HAP-1 (cell line): ENCODE data around the gene DPEP2.
"Not testable (repeated sequence)": the region's sequence is repeated elsewhere in the genome, so short reads cannot be mapped to it uniquely, and the experiment has no call there.

ENCODE experiments used
- DNase-seq, 2 experiments: peaks; one replicate each; pipeline ENCODE4 v3.0.0-alpha.2; 2016 to 2020; ENCODE audit warnings: low spot score in 2 of 2
- H3K27me3 ChIP-seq: fragments of 250-450 bp; sonication (Bioruptor Pico); 2 replicates; pipeline ENCODE4 v1.5.1; 2020; ENCODE audit warnings: low read depth, mild to moderate bottlenecking, moderate library complexity
- H3K36me3 ChIP-seq: fragments of 250-450 bp; sonication (Bioruptor Pico); replicated peaks from 2 replicates; pipeline ENCODE4 v1.5.1; 2020; ENCODE audit warnings: mild to moderate bottlenecking
- H3K4me1 ChIP-seq: fragments of 250-450 bp; sonication (Bioruptor Pico); 2 replicates; pipeline ENCODE4 v1.5.1; 2020; ENCODE audit warnings: mild to moderate bottlenecking
- H3K4me3 ChIP-seq: fragments of 250-450 bp; sonication (Bioruptor Pico); 2 replicates; pipeline ENCODE4 v1.5.1; 2020; ENCODE audit warnings: mild to moderate bottlenecking, moderate library complexity
- H3K9me3 ChIP-seq: fragments of 250-450 bp; sonication (Bioruptor Pico); 2 replicates; pipeline ENCODE4 v1.5.1; 2020; ENCODE audit warnings: mild to moderate bottlenecking, moderate library complexity
- in situ Hi-C: fragments of 300-500 bp; cut with MboI; formaldehyde crosslinking; loops from 3 replicates; pipeline ENCODE4 v1.14.3; 2020; ENCODE audit warnings: low sequenced_read_pairs, inconsistent platforms, mixed read lengths

Gene DPEP2

GRCh38 chr16:67995423-67995822, 3.9 kb downstream of the DPEP2 start:
- in situ Hi-C loops, result no loop called here
- Histone ChIP-seq H3K27me3 (no peaks in the 10 kb centered on the region), H3K4me3 (no peak overlapping the region), H3K4me1 (peaks cover 9% of the 10 kb centered on the region), H3K36me3 (no peaks in the 10 kb centered on the region), H3K9me3 (no peaks in the 10 kb centered on the region)
- no peak for DNase-seq

GRCh38 chr16:67994040-67994408, 5.3 kb downstream of the DPEP2 start:
- H3K27me3 ChIP-seq, H3K9me3 ChIP-seq, H3K36me3 ChIP-seq, H3K4me3 ChIP-seq, DNase-seq, H3K4me1 ChIP-seq, in situ Hi-C loops: not testable (repeated sequence)

- Histone ChIP-seq H3K4me3 (no peak overlapping the region), H3K4me1 (peaks cover 9% of the 10 kb centered on the region), H3K9me3 (no peaks in the 10 kb centered on the region), H3K27me3 (no peaks in the 10 kb centered on the region), H3K36me3 (no peaks in the 10 kb centered on the region)
- in situ Hi-C loops, result no loop called here
- DNase-seq, result peak; percentile 74 to 89
Observed at GRCh38 chr16:67993207-67994039, 5.9 kb downstream of the DPEP2 start.

GRCh38 chr16:67992661-67993206, 6.5 kb downstream of the DPEP2 start:
- Histone ChIP-seq H3K27me3 (no peaks in the 10 kb centered on the region), H3K4me3 (no peak overlapping the region), H3K9me3 (no peaks in the 10 kb centered on the region), H3K36me3 (no peaks in the 10 kb centered on the region), H3K4me1 (peaks cover 9% of the 10 kb centered on the region)
- no peak for DNase-seq
- in situ Hi-C loops, result no loop called here

- peaks cover 9% of the 10 kb centered on the region for H3K4me1 ChIP-seq
Observed at GRCh38 chr16:67990018-67990386, 9.3 kb downstream of the DPEP2 start.

GRCh38 chr16:67989322-67990017, 9.8 kb downstream of the DPEP2 start:
- no peaks in the 10 kb centered on the region for H3K36me3 ChIP-seq

More at GRCh38 chr16:67990018-67990386, 9.3 kb downstream of the DPEP2 start:
- Histone ChIP-seq H3K9me3 (no peaks in the 10 kb centered on the region), H3K27me3 (no peaks in the 10 kb centered on the region), H3K4me3 (no peak overlapping the region), H3K36me3 (no peaks in the 10 kb centered on the region)
- no peak for DNase-seq
- in situ Hi-C loops, result no loop called here

GRCh38 chr16:67988675-67989074, 10.6 kb downstream of the DPEP2 start:
- Histone ChIP-seq H3K9me3 (no peaks in the 10 kb centered on the region), H3K4me1 (peaks cover 9% of the 10 kb centered on the region), H3K27me3 (no peaks in the 10 kb centered on the region), H3K36me3 (no peaks in the 10 kb centered on the region), H3K4me3 (no peak overlapping the region)
- DNase-seq, result no peak
- in situ Hi-C loops, result no loop called here

More at GRCh38 chr16:67989322-67990017, 9.8 kb downstream of the DPEP2 start:
- no peaks in the 10 kb centered on the region for H3K27me3 ChIP-seq
- no peaks in the 10 kb centered on the region for H3K9me3 ChIP-seq
- no peak overlapping the region for H3K4me3 ChIP-seq
- H3K4me1 ChIP-seq, result peaks cover 9% of the 10 kb centered on the region
- in situ Hi-C loops, result no loop called here
- DNase-seq, result no peak

GRCh38 chr16:67987460-67988160, 11.7 kb downstream of the DPEP2 start:
- in situ Hi-C loops, result no loop called here
- no peaks in the 10 kb centered on the region for H3K4me1 ChIP-seq
- no peaks in the 10 kb centered on the region for H3K9me3 ChIP-seq
- H3K4me3 ChIP-seq, result no peak overlapping the region
- no peaks in the 10 kb centered on the region for H3K27me3 ChIP-seq
- no peaks in the 10 kb centered on the region for H3K36me3 ChIP-seq
- no peak for DNase-seq

- Histone ChIP-seq H3K36me3 (no peaks in the 10 kb centered on the region), H3K27me3 (no peaks in the 10 kb centered on the region), H3K9me3 (no peaks in the 10 kb centered on the region), H3K4me1 (no peaks in the 10 kb centered on the region), H3K4me3 (no peak overlapping the region)
- no peak for DNase-seq
- in situ Hi-C loops, result no loop called here
Observed at GRCh38 chr16:67986949-67987348, 12.3 kb downstream of the DPEP2 start.

- no peaks in the 10 kb centered on the region for H3K27me3 ChIP-seq
- no peak overlapping the region for H3K4me3 ChIP-seq
- H3K9me3 ChIP-seq, result no peaks in the 10 kb centered on the region
- in situ Hi-C loops, result no loop called here
- no peak for DNase-seq
- no peaks in the 10 kb centered on the region for H3K36me3 ChIP-seq
- H3K4me1 ChIP-seq, result no peaks in the 10 kb centered on the region
Observed at GRCh38 chr16:67982011-67982696, 17.1 kb downstream of the DPEP2 start.

- no peaks in the 10 kb centered on the region for H3K9me3 ChIP-seq
- H3K36me3 ChIP-seq, result no peaks in the 10 kb centered on the region
- no peaks in the 10 kb centered on the region for H3K4me1 ChIP-seq
- H3K4me3 ChIP-seq, result no peak within 1 kb of the TSS
- no peaks in the 10 kb centered on the region for H3K27me3 ChIP-seq
- DNase-seq, result no peak
- in situ Hi-C loops, result no loop called here
Observed at GRCh38 chr16:67979955-67980678, 19.2 kb downstream of the DPEP2 start, which contains the start of gene DPEP3. DPEP3 (minus strand) TSS chr16:67980499; CDS start chr16:67980380, 119 bp downstream.

- no peaks in the 10 kb centered on the region for H3K4me1 ChIP-seq
Observed at GRCh38 chr16:67977469-67978227, 21.6 kb downstream of the DPEP2 start.

More at GRCh38 chr16:67977469-67978227, 21.6 kb downstream of the DPEP2 start:
- H3K4me3 ChIP-seq, result no peak overlapping the region
- no peaks in the 10 kb centered on the region for H3K36me3 ChIP-seq
- in situ Hi-C loops, result no loop called here
- DNase-seq, result no peak
- no peaks in the 10 kb centered on the region for H3K9me3 ChIP-seq
- H3K27me3 ChIP-seq, result no peaks in the 10 kb centered on the region
